MG63 (cell line): ENCODE measurements around the gene ECPAS. TPM values are rescaled to one million over a fixed set of nuclear protein-coding genes. Genes with fewer than 3 reads are reported as not detected.

Source experiments
- DNase-seq: peaks from one replicate; pipeline ENCODE4 v3.0.0-alpha.2; 2020
- H3K27me3 ChIP-seq: fragments of 250-450 bp; sonication (Bioruptor Pico); 2 replicates; pipeline ENCODE4 v1.5.1; 2020; ENCODE audit warnings: mild to moderate bottlenecking, moderate library complexity
- H3K36me3 ChIP-seq: fragments of 250-450 bp; sonication (Bioruptor Pico); 2 replicates; pipeline ENCODE4 v1.5.1; 2020; ENCODE audit warnings: mild to moderate bottlenecking, moderate library complexity
- H3K4me3 ChIP-seq: fragments of 250-450 bp; sonication (Bioruptor Pico); 2 replicates; pipeline ENCODE4 v1.5.1; 2020; ENCODE audit warnings: mild to moderate bottlenecking, moderate library complexity
- H3K9me3 ChIP-seq: fragments of 250-450 bp; sonication (Bioruptor Pico); 2 replicates; pipeline ENCODE4 v1.5.1; 2020; ENCODE audit warnings: mild to moderate bottlenecking, moderate library complexity
- total RNA-seq: library from RNA; depleted of rRNA; stranded (reverse); fragments of >200 nt; shearing (Covaris generic); gene quantifications from 2 replicates; pipeline ENCODE4 v1.2.3, GENCODE V29; 2014; ENCODE audit warnings: low replicate concordance

ECPAS gene
- total RNA-seq, 1 experiment from 2014 or later = 87.8 TPM

DNA sequence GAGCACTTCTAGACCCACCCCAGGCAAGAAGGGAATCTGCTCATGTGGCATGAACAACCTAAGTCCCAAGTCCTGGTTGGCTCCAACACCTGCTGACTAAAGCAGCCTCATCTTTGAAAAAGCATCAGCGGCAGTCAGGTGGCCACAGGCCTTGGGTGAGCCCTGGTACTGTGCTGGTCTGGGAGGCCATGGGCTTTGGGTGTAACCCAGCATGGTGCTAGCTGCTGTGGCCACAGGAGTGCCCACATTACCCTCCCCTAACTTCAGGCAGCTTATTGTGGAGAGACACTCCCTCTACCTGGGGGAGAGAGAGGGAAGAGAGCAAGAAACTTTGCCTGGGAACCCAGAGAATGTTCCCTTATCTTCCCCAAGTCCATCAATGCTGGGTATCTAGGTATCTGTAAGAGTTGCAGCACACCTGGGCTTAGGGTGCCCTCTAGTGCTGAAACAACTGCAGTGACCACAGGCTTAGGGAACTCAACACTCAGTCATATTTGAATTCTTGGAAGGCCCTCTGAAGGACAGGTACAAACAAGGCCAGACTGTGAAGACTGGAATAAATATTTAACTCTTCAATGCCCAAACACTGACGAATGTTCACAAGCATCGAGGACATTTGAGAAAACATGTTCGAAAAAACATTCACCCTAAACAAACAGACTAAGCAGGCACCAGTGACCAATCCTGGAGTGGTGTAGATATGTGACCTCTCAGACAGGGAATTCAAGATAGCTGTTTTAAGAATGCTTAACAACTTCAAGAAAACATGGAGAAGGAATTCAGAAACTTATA is 84.2 kb downstream of the ECPAS start:
- no peak overlapping the region for H3K4me3 ChIP-seq
- H3K36me3 ChIP-seq = peaks cover 96% of the 10 kb centered on the region
- H3K9me3 ChIP-seq = peaks cover 25% of the 10 kb centered on the region
- H3K27me3 ChIP-seq = no peaks in the 10 kb centered on the region
- DNase-seq = peak; percentile 9

DNA sequence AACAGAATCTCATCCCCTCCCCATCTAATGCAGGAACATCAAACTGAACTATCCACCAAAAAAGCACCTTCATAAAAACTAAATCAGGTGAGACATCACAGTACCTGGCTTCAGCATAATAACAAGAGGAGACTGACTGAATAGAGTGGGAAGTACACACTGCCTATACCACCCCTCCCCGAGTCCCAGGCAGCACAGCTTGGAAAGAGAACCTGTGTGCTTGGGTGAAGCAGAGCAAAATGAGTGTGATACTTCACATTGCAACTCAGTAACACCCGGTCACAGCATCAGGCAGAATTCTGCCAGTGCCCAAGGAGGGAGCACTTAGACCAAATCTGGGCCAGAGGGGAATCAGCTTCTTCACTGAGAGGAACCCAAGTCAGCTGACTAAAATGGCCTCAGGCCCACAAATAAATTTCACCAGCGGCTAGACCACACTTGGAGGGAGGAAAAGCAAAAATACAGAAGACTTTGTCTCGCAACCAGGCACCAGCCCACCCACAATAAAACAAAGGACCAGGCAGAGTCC is 84.9 kb downstream of the ECPAS start:
- no peak overlapping the region for H3K4me3 ChIP-seq
- H3K9me3 ChIP-seq = peaks cover 23% of the 10 kb centered on the region
- H3K36me3 ChIP-seq = peaks cover 96% of the 10 kb centered on the region
- DNase-seq = no peak
- no peaks in the 10 kb centered on the region for H3K27me3 ChIP-seq

DNA sequence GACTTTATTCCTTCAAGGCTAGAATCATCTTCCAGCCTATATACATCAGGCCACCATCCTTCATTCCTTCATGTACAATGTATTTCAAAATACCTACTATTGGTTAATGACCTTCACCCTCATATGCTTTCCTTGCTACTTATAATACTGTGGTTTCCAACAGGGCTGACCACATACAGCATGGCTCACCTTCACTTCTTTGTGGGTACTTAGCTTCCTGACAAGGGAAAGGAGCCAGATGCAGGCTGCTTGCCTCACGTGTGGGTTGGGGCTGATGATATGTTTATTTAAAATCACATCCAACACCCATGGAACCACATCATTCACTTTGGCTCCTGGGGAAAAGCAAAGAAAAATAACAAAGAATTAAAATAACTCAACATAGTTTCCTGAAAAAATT is 90.2 kb downstream of the ECPAS start:
- no peaks in the 10 kb centered on the region for H3K27me3 ChIP-seq
- H3K36me3 ChIP-seq = peaks cover 96% of the 10 kb centered on the region
- DNase-seq = no peak
- H3K9me3 ChIP-seq = no peaks in the 10 kb centered on the region
- H3K4me3 ChIP-seq = no peak overlapping the region

DNA sequence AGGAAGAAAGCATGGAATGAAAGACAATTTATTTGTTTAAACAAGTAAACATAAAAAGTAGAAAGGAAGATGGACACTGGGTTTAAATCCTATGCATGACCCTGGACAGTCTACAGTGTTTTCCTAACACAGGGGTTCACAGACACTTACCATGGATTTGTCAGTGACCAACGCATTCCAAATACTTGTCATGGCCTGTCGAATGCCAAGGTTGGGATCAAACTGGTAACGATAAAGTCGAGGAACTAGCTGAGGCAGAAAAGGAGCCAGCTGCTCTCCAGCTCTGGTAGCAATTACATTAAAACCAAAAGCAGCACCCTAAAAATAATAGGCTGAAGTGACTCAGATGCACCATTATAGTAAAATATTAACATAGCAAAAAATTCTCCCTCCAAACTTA is 94.8 kb downstream of the ECPAS start:
- Histone ChIP-seq H3K9me3 (no peaks in the 10 kb centered on the region), H3K27me3 (no peaks in the 10 kb centered on the region), H3K36me3 (peaks cover 89% of the 10 kb centered on the region), H3K4me3 (no peak overlapping the region)
- no peak for DNase-seq

DNA sequence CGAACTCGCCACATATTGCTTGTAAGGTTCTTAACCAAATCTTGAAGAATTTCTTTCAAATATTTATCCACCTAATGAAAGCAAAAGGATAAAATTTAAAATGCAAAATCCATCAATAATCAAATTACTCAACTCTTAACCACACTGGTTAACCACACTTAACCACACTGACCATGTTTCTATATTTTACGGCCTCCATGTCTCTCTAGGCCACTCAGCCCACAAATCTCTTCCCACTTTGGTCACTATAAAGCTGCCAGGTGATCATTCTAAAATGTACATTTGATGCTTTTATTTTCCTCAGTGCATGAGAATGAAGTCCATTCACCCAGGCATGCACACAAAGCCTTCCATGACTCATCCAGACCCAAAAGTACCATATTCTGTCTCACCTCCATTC is 97.8 kb downstream of the ECPAS start:
- Histone ChIP-seq H3K27me3 (no peaks in the 10 kb centered on the region), H3K9me3 (no peaks in the 10 kb centered on the region), H3K4me3 (no peak overlapping the region), H3K36me3 (peaks cover 88% of the 10 kb centered on the region)
- DNase-seq = no peak

DNA sequence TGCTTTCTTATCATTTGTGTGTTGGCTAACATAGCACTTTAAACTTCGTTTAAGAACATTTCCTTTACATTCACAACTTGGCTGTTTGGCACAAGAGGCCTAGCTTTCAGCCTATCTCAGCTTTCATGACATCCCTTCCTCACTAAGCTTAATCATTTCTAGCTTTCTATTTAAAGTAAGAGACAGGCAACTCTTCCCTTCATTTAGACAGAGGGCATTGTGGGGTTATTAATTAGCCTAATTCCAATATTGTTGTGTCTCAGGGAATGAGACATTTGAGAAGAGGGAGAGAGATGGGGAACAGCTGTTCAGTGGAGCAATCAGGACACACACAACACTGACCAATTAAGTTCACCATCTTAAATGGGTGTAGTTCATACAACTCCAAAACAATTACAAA is 103.2 kb downstream of the ECPAS start:
- DNase-seq = no peak
- Histone ChIP-seq H3K27me3 (no peaks in the 10 kb centered on the region), H3K4me3 (no peak overlapping the region), H3K36me3 (peaks cover 98% of the 10 kb centered on the region), H3K9me3 (no peaks in the 10 kb centered on the region)

DNA sequence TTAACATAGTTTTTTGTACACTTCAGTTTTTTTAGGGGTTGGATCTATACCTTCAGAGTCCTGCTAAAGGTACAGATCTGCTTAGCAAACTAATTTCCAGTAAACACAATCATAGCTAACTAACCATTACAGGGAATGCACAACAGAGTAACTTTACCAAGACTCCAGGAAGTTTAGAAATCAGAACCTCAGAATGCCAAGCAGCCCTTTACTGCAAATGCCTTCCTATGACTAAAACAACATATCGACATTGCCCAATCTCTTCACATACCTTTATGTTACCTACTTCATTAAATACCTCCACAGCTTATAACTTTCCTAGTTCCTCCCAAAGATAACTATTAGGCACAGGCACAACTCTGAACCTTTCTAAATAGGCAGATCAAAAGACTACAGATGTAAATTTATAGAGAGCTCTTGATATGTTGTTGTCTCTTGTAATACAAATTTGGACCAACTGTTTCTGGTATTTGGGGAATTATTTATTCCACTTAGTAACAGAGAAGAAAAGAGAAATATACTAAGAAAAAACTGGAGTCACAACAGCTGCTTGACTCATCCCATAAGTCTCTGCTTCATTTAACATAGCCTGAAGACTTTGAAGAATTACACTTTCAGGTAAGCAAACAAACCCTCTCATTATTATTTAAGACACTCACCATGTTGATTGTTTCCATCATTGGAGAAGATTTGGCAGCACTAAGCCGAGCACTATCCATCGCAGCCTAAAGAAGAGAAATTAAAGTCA is 108.2 kb downstream of the ECPAS start:
- H3K36me3 ChIP-seq = peaks cover 99% of the 10 kb centered on the region
- DNase-seq = no peak
- H3K9me3 ChIP-seq = no peaks in the 10 kb centered on the region
- no peaks in the 10 kb centered on the region for H3K27me3 ChIP-seq
- H3K4me3 ChIP-seq = no peak overlapping the region

DNA sequence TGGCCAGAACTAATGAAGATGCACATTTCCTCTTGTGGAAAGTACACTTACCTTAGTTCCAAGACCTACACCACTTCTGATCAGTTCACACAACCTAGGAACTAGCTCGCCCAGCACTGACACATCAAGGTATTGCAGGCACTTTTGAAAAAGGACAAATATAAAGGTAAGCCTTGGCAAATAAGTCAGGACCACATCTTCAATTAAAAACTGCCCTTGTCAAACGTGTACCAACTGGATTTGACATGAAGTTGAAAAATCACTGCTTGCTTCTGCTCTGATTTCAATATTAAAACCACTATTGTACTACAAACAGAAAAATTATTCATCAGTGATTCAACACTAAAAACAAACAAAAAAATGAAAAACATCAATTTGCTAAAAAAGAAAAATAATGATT is 109.1 kb downstream of the ECPAS start:
- no peak for DNase-seq
- Histone ChIP-seq H3K36me3 (peaks cover 99% of the 10 kb centered on the region), H3K9me3 (no peaks in the 10 kb centered on the region), H3K4me3 (no peak overlapping the region), H3K27me3 (no peaks in the 10 kb centered on the region)

DNA sequence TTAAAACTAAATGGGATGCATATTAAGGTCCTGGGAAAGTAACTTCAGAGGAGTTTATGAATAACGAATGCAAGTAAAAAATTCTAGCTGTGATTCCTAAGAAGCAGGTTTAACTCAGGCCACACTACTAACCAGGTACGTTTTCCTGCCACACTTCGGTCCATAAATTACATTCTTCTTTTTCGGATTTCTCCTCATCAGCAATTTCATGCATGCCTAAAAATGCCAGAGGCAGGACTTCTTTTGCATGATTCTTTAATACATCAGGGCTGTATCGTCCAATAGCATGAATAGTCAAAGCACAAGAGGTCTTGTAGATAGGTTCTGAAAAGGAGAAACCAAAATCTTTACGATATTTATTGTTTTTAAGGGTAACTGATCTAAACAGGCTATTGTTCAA is 111.9 kb downstream of the ECPAS start:
- H3K4me3 ChIP-seq = no peak overlapping the region
- peaks cover 97% of the 10 kb centered on the region for H3K36me3 ChIP-seq
- no peak for DNase-seq
- H3K27me3 ChIP-seq = no peaks in the 10 kb centered on the region
- no peaks in the 10 kb centered on the region for H3K9me3 ChIP-seq

DNA sequence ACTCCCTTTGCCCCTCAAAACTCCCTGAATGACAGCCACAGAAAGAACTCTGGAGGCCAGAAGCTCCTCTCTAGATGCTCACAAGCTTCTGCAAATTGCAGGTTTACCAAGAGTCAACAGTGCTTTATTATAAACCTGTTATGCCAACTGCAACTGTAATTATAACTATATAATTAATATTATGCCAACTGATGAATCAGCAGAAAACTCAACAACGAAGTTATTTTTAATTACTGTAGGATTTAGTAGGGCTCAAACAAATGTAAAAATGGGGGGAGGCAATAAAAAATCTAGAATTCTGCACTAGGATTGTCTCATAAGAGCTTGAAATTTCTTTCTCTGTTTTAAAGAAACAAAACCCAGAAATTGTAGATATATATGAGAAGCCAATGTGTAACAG is 117.2 kb downstream of the ECPAS start:
- Histone ChIP-seq H3K9me3 (no peaks in the 10 kb centered on the region), H3K27me3 (no peaks in the 10 kb centered on the region), H3K36me3 (peaks cover 97% of the 10 kb centered on the region), H3K4me3 (no peak overlapping the region)
- no peak for DNase-seq

DNA sequence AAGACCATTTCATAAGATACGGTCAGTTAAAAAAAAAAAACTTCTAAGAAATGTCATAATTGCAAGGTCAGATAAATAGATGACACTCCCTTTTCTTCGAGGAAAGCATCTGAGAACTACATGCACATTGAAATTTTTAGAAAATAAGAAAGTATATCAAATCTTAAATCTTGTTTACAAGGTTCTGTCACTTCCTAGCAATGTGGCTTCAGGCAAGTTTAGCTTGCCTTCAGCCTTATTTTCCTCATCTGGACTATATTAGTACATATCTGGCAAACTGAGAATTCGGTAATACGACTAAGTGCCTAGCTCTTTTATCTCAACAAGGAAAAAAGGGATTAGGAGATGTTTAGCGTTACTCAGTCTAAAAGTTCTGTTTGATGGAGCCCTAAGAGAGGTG is 121.7 kb downstream of the ECPAS start:
- H3K27me3 ChIP-seq = no peaks in the 10 kb centered on the region
- H3K4me3 ChIP-seq = no peak overlapping the region
- no peak for DNase-seq
- peaks cover 84% of the 10 kb centered on the region for H3K36me3 ChIP-seq
- no peaks in the 10 kb centered on the region for H3K9me3 ChIP-seq

DNA sequence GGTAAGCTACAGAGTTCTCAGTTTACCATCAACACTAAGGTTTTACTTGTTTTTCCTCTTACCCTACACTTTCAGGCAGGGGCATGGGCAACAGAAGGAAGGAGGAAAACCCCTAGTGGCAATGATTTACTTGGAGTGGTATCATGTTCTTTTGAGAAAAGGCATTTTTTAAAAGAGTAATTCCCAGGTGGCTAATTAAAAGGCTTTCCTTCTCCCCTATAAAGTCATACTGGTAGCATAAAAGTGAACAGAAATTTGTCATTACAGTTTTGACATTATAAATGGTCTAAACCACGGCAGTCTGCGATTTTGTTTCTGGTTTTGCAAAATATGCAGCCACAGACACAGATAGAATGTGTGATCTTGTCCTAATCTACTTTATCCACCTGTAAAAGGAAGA is 123.3 kb downstream of the ECPAS start:
- DNase-seq = no peak
- peaks cover 71% of the 10 kb centered on the region for H3K36me3 ChIP-seq
- H3K27me3 ChIP-seq = no peaks in the 10 kb centered on the region
- H3K9me3 ChIP-seq = no peaks in the 10 kb centered on the region
- no peak overlapping the region for H3K4me3 ChIP-seq

DNA sequence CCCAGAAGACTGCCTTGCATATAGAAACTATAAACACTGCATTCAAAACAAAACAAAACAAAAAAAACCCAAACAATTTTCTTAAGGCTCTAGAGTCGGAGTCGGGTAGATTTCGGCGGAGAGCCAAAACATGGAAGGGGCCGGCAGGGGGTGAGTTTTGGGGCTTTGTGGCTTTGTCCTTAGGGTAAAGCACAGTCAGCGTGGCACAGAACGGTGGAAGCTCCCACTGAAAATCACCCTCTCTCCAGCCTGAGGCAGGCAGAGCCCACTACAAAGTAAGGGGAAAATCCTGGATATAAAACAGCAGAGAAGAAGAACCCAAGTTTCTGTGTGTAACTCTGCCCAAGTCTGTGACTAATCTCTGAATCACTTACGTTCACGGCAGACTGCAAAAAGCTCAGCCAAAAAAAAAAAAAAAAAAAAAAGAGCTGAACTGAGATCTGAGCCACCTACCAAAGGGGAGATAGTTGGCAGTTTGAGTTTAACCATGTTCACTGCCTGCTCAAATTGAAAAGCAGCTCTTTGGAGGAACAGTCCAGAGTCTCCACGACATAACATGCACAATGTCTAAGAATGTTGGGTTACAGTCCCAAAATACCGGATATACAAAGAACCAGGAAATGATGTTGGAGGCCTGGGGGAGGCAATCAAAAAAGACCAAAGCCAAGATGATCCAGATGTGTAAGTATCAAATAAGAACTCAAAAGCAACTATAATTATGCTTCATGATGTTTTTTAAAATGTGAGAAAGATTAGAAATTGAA is 127.5 kb downstream of the ECPAS start:
- Histone ChIP-seq H3K36me3 (peaks cover 39% of the 10 kb centered on the region), H3K9me3 (peaks cover 13% of the 10 kb centered on the region), H3K27me3 (no peaks in the 10 kb centered on the region), H3K4me3 (peak overlapping the region; percentile 34)
- DNase-seq = peak; percentile 76

DNA sequence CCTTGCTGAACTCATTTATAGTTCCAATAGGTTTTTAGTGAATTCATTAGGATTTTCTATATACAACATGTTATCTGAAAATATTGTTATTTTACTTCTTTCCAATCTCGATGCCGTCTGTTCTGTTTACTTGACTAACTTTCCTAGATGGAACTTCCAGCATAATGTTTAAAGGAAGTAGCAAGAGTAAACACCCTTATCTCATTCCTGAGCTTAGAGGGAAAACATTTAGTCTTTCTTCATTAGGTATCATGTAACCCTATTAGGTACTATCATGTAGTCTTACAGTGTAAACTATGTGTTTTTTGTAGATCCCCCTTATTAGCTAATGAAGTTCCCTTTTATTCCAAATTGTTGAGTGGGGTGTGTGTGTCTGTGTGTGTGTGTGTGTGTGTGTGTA is 131.6 kb downstream of the ECPAS start:
- H3K4me3 ChIP-seq = no peak overlapping the region
- H3K36me3 ChIP-seq = peaks cover 13% of the 10 kb centered on the region
- DNase-seq = no peak
- H3K9me3 ChIP-seq = peaks cover 13% of the 10 kb centered on the region
- no peaks in the 10 kb centered on the region for H3K27me3 ChIP-seq

DNA sequence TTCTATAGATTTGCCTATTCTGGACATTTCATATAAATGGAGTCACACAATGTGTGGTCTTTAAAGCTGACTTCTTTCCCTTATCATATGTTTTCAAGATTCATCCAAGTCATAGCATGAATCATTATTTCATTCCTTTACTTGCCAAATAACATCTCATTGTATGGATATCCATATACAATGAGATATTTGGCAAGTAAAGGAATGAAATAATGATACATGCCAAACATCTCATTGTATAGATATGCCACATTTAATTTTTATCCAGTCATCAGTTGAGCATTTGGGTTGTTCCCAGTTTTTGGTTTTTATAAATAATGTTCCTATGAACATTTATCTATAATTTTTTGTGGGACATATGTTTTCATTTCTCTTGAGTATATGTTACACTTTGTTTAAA is 133.6 kb downstream of the ECPAS start:
- DNase-seq = no peak

DNA sequence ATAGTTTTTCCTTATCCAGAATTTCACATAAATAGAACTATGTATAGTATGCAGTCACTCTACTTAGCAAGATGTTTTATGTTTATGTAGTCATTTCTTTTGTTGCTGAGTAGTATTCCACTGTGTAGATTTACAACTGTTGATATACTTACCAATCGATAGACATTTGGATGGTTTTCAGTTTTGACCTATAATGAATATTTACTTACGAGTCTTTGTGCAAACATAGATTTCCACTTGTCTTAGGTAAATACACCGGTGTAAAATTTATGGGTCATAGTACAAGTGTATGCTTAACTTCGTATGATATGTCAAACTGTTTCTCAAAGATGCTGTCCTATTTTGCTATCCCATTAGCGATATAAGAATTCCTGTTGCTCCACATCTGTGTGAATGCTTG is 134.4 kb downstream of the ECPAS start:
- H3K27me3 ChIP-seq = no peaks in the 10 kb centered on the region
- no peak for DNase-seq
- H3K9me3 ChIP-seq = peaks cover 12% of the 10 kb centered on the region
- H3K36me3 ChIP-seq = peaks cover 8% of the 10 kb centered on the region
- no peak overlapping the region for H3K4me3 ChIP-seq

More for the DNA sequence above, 133.6 kb downstream of the ECPAS start:
- H3K9me3 ChIP-seq = peaks cover 13% of the 10 kb centered on the region
- no peak overlapping the region for H3K4me3 ChIP-seq
- H3K27me3 ChIP-seq = no peaks in the 10 kb centered on the region
- peaks cover 8% of the 10 kb centered on the region for H3K36me3 ChIP-seq

DNA sequence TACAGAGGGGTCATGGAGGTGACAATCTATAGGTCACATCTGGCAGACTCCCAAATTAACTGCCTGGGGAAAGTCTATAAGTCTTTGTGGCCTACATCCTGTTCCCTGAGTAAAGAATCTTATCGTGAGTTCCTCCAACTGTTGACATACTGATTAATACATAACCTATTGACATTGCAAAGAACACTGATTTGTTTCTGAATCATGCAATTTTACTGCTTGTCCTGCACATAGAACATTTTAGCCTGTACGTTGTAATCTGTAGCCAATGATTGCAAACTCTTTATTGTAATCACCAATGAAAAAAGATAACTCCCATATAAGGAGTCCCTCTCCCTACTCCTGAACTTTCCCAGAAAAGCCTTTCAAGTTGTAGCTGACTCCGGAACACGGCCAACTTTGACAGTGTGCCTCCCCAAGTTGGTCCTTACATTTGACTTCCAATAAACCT is 135.3 kb downstream of the ECPAS start:
- no peak overlapping the region for H3K4me3 ChIP-seq
- DNase-seq = no peak
- H3K36me3 ChIP-seq = peaks cover 8% of the 10 kb centered on the region
- peaks cover 10% of the 10 kb centered on the region; the same call in 1 of the 2 replicates for H3K9me3 ChIP-seq
- H3K27me3 ChIP-seq = no peaks in the 10 kb centered on the region
